Keratinocyte (primary cell): ENCODE measurements around the gene VPS41. TPM values are rescaled to one million over a fixed set of nuclear protein-coding genes. Genes with fewer than 3 reads are reported as not detected.

Experiments used
- DNase-seq: peaks from one replicate; pipeline ENCODE4 v3.0.0-alpha.2; 2011; ENCODE audit warnings: low read depth, missing footprints, low spot score
- FAIRE-seq: peaks from 2 replicates; lab custom pipeline; 2011; peaks lifted over from hg19 to GRCh38; lab: Jason Lieb, UNC
- H2AFZ ChIP-seq: 2 replicates; pipeline ENCODE4 v1.6.0; 2012; ENCODE audit warnings: low read length, control low read depth, inconsistent platforms; ENCODE audit not compliant: control insufficient read depth
- H3K27ac ChIP-seq: 2 replicates; pipeline ENCODE4 v1.5.1; 2011; ENCODE audit warnings: low read length; ENCODE audit not compliant: control insufficient read depth, insufficient read depth
- H3K27me3 ChIP-seq: 3 replicates; pipeline ENCODE4 v1.6.0; 2011; ENCODE audit warnings: low read length; ENCODE audit not compliant: control insufficient read depth, insufficient read depth; ENCODE audit errors: extremely low read depth
- H3K36me3 ChIP-seq, 2 experiments: 2 replicates in 1 of 2; 3 replicates in 1 of 2; pipeline ENCODE4 v1.5.1; 2011; ENCODE audit warnings: low read length in 2 of 2, mild to moderate bottlenecking in 1 of 2; ENCODE audit not compliant: control insufficient read depth in 2 of 2, insufficient read depth in 2 of 2; ENCODE audit errors: extremely low read depth in 1 of 2
- H3K4me1 ChIP-seq: 3 replicates; pipeline ENCODE4 v1.5.1; 2011; ENCODE audit warnings: low read length; ENCODE audit not compliant: control insufficient read depth, insufficient read depth; ENCODE audit errors: extremely low read depth
- H3K4me2 ChIP-seq: 3 replicates; pipeline ENCODE4 v1.6.0; 2011; ENCODE audit warnings: low read depth, low read length; ENCODE audit not compliant: control insufficient read depth, insufficient read depth; ENCODE audit errors: extremely low read depth
- H3K4me3 ChIP-seq, 3 experiments: fragments of 200-600 bp in 1 of 3; sonication (generic) in 1 of 3; 2 replicates in 2 of 3; 3 replicates in 1 of 3; pipeline ENCODE4 v1.5.1; 2011 to 2016; ENCODE audit warnings: low read length in 3 of 3, mild to moderate bottlenecking in 3 of 3, control low read depth in 2 of 3, inconsistent platforms in 1 of 3, low read depth in 1 of 3, mixed read lengths in 1 of 3, mixed run types in 1 of 3, moderate library complexity in 1 of 3; ENCODE audit not compliant: control insufficient read depth in 2 of 3, insufficient read depth in 2 of 3; ENCODE audit errors: extremely low read depth in 1 of 3
- H3K79me2 ChIP-seq: 2 replicates; pipeline ENCODE4 v1.6.0; 2012; ENCODE audit warnings: low read length; ENCODE audit not compliant: control insufficient read depth, insufficient read depth
- H3K9ac ChIP-seq: 3 replicates; pipeline ENCODE4 v1.6.0; 2011; ENCODE audit warnings: low read length; ENCODE audit not compliant: control insufficient read depth, insufficient read depth; ENCODE audit errors: extremely low read depth
- H3K9me1 ChIP-seq: 3 replicates; pipeline ENCODE4 v1.6.0; 2011; ENCODE audit warnings: low read length; ENCODE audit not compliant: control insufficient read depth, insufficient read depth; ENCODE audit errors: extremely low read depth
- H3K9me3 ChIP-seq: 2 replicates; pipeline ENCODE4 v1.5.1; 2012; ENCODE audit warnings: low read depth, low read length; ENCODE audit not compliant: control insufficient read depth
- H4K20me1 ChIP-seq: 3 replicates; pipeline ENCODE4 v1.6.0; 2011; ENCODE audit warnings: low read length; ENCODE audit not compliant: control insufficient read depth, insufficient read depth; ENCODE audit errors: extremely low read depth
- CTCF ChIP-seq, 3 experiments: IDR thresholded peaks in 1 of 3; conservative IDR thresholded peaks in 1 of 3; optimal IDR thresholded peaks in 1 of 3; 2 replicates in 2 of 3; 3 replicates in 1 of 3; pipeline versions ENCODE3 to v1.5.1; 2011; ENCODE audit warnings: low read length in 3 of 3, mild to moderate bottlenecking in 3 of 3, moderate library complexity in 2 of 3, control low read depth in 1 of 3, inconsistent platforms in 1 of 3; ENCODE audit not compliant: insufficient read depth in 2 of 3; ENCODE audit errors: extremely low read depth in 1 of 3
- EZH2 ChIP-seq: IDR thresholded peaks from one replicate; pipeline ENCODE4 v1.6.1; 2012; ENCODE audit warnings: inconsistent platforms, mild to moderate bottlenecking, low read length, moderate library complexity
- dilution Hi-C: fragments of 300-500 bp; cut with MboI; formaldehyde crosslinking; loops from one replicate; pipeline ENCODE4 v1.7.0; 2020; ENCODE audit warnings: low sequenced_read_pairs; ENCODE audit not compliant: extremely low pct_ligation_motif_present
- polyA plus RNA-seq, 5 experiments: library from polyadenylated mRNA; depleted of rRNA in 3 of 5; stranded (reverse) in 3 of 5; stranded (forward) in 1 of 5; unstranded in 1 of 5; fragments of >200 nt; gene quantifications; 1 replicate in 1 of 5; 2 replicates in 3 of 5; 3 replicates in 1 of 5; pipeline versions ENCODE4 v1.2.1 to v1.2.3, GENCODE V29; 2011 to 2012; ENCODE audit warnings: missing spikeins in 2 of 5, low read depth in 1 of 5, low replicate concordance in 1 of 5

The VPS41 gene
- polyA plus RNA-seq, 1 donor (not counting 4 experiments of a cell fraction or from before 2014, with no cell fraction given), result 38.1 TPM

GRCh38 chr7:38905056-38905759 is 3.8 kb downstream of the VPS41 start:
- dilution Hi-C loops, result no loop called here
- Histone ChIP-seq H3K27ac (no peak overlapping the region), H3K9me1 (no peaks in the 10 kb centered on the region), H3K79me2 (peaks cover 12% of the 10 kb centered on the region), H3K4me1 (peaks cover 14% of the 10 kb centered on the region), H3K4me3 (no peak overlapping the region), H3K9ac (no peak overlapping the region), H2AFZ (no peak overlapping the region), H4K20me1 (no peaks in the 10 kb centered on the region), H3K9me3 (no peaks in the 10 kb centered on the region), H3K36me3 (no peaks in the 10 kb centered on the region), H3K27me3 (no peaks in the 10 kb centered on the region), H3K4me2 (no peak overlapping the region)
- FAIRE-seq (no peak), DNase-seq (no peak)
- TF ChIP-seq EZH2 (no peak), CTCF (optimal IDR thresholded peaks at IDR 0.05 in 1 of 3, IDR thresholded peaks at IDR 0.05 in 1 of 3, conservative IDR thresholded peaks at IDR 0.05 in 1 of 3; ENCODE audit: extremely low read depth in 1 of 3, insufficient read depth in 2 of 3, low read length in 3 of 3) (no peak)

- H2AFZ ChIP-seq, result no peak overlapping the region
- peaks cover 12% of the 10 kb centered on the region for H3K4me1 ChIP-seq
- H3K4me3 ChIP-seq, result no peak overlapping the region
- H3K9ac ChIP-seq, result no peak overlapping the region
- no peaks in the 10 kb centered on the region for H3K27me3 ChIP-seq
- H3K36me3 ChIP-seq, result no peaks in the 10 kb centered on the region
- FAIRE-seq (no peak), DNase-seq (no peak)
- TF ChIP-seq CTCF (optimal IDR thresholded peaks at IDR 0.05 in 1 of 3, IDR thresholded peaks at IDR 0.05 in 1 of 3, conservative IDR thresholded peaks at IDR 0.05 in 1 of 3; ENCODE audit: extremely low read depth in 1 of 3, insufficient read depth in 2 of 3, low read length in 3 of 3) (no peak), EZH2 (no peak)
- no peaks in the 10 kb centered on the region for H3K9me3 ChIP-seq
- H3K9me1 ChIP-seq, result no peaks in the 10 kb centered on the region
- no peak overlapping the region for H3K27ac ChIP-seq
- no peak overlapping the region for H3K4me2 ChIP-seq
- H3K79me2 ChIP-seq, result peaks cover 4% of the 10 kb centered on the region
- dilution Hi-C loops, result no loop called here
- no peaks in the 10 kb centered on the region for H4K20me1 ChIP-seq
Measured at GRCh38 chr7:38903057-38903456, 5.9 kb downstream of the VPS41 start.
